HepG2 (cell line): ENCODE measurements around the gene RAB40C. TPM values are rescaled to one million over a fixed set of nuclear protein-coding genes. Genes with fewer than 3 reads are reported as not detected.
A peak's percentile ranks its signal among the peaks of the same experiment; 100 is the strongest.

Source experiments
- AKAP8 ChIP-seq: sonication (generic); formaldehyde crosslinking; IDR thresholded peaks from 2 replicates; pipeline ENCODE4 v1.5.1; 2020; ENCODE audit warnings: mild to moderate bottlenecking, missing genetic modification reagents
- ATF6 ChIP-seq: sonication (generic); formaldehyde crosslinking; conservative IDR thresholded peaks from 2 replicates; pipeline ENCODE4 v1.4.0; 2020; ENCODE audit warnings: missing genetic modification reagents
- E2F1 ChIP-seq: sonication (generic); formaldehyde crosslinking; IDR thresholded peaks from 2 replicates; pipeline ENCODE4 v1.5.0; 2020; ENCODE audit warnings: missing genetic modification reagents
- GABPA ChIP-seq, 2 experiments: IDR thresholded peaks; 2 replicates each; pipeline ENCODE4 v1.6.1; 2011 to 2016; ENCODE audit warnings: low read depth in 2 of 2, low read length in 1 of 2, missing biosample characterization in 1 of 2, missing genetic modification characterization in 1 of 2
- GTF2F1 ChIP-seq: fragments of 150-350 bp; IDR thresholded peaks from 2 replicates; pipeline ENCODE4 v1.6.1; 2014; ENCODE audit warnings: low read length
- MYNN ChIP-seq: sonication (generic); formaldehyde crosslinking; IDR thresholded peaks from 2 replicates; pipeline ENCODE4 v1.4.0; 2020; ENCODE audit warnings: mild to moderate bottlenecking, low read depth, missing genetic modification reagents
- PRMT3 ChIP-seq: sonication (generic); formaldehyde crosslinking; IDR thresholded peaks from 2 replicates; pipeline ENCODE4 v1.8.1; 2022; ENCODE audit warnings: low read depth, mild to moderate bottlenecking, moderate library complexity, missing genetic modification reagents, borderline replicate concordance
- SOX13 ChIP-seq, 3 experiments: fragments of 450-650 bp in 1 of 3; sonication (generic) in 1 of 3; formaldehyde crosslinking in 1 of 3; IDR thresholded peaks in 2 of 3; conservative IDR thresholded peaks in 1 of 3; 2 replicates each; pipeline versions ENCODE4 v1.5.0 to v1.6.1; 2016 to 2020; ENCODE audit warnings: antibody characterized with exemption in 1 of 3, mild to moderate bottlenecking in 1 of 3, missing compliant biosample characterization in 1 of 3, missing genetic modification reagents in 1 of 3, moderate library complexity in 1 of 3
- STAG1 ChIP-seq: sonication (generic); formaldehyde crosslinking; IDR thresholded peaks from 2 replicates; pipeline ENCODE4 v1.4.0; 2020; ENCODE audit warnings: missing genetic modification reagents
- TFDP1 ChIP-seq: IDR thresholded peaks from 2 replicates; pipeline ENCODE4 v1.6.1; 2016; ENCODE audit warnings: missing compliant biosample characterization, missing genetic modification reagents, borderline replicate concordance
- ZFP1 ChIP-seq: IDR thresholded peaks from 2 replicates; pipeline ENCODE4 v1.6.1; 2016
- ZKSCAN5 ChIP-seq: sonication (generic); formaldehyde crosslinking; IDR thresholded peaks from 2 replicates; pipeline ENCODE4 v1.5.1; 2020; ENCODE audit warnings: mild to moderate bottlenecking, missing genetic modification reagents
- ZNF484 ChIP-seq: sonication (generic); formaldehyde crosslinking; IDR thresholded peaks from 2 replicates; pipeline ENCODE4 v1.5.1; 2020; ENCODE audit warnings: mild to moderate bottlenecking, low read depth, missing genetic modification reagents, borderline replicate concordance
- ZNF775 ChIP-seq: sonication (generic); formaldehyde crosslinking; IDR thresholded peaks from 2 replicates; pipeline ENCODE4 v1.4.0; 2020; ENCODE audit warnings: missing genetic modification reagents, mild to moderate bottlenecking, moderate library complexity, borderline replicate concordance
- polyA plus RNA-seq, 8 experiments: library from polyadenylated mRNA; depleted of rRNA in 3 of 8; stranded (reverse) in 7 of 8; unstranded in 1 of 8; fragments of >200 nt; fragmentation: Illumina TruSeq in 4 of 8; extraction: Trizol in 4 of 8; gene quantifications; 2 replicates each; pipeline versions ENCODE4 v1.2.1 to v1.2.3, GENCODE V29; 2011 to 2016; ENCODE audit warnings: low read depth in 4 of 8, missing spikeins in 1 of 8, mixed read lengths in 1 of 8; ENCODE audit not compliant: insufficient read depth in 1 of 8
- total RNA-seq, 5 experiments: library from RNA; depleted of rRNA; stranded (reverse); fragments of >200 nt; fragmentation: Illumina TruSeq; extraction: Trizol; gene quantifications; 2 replicates each; pipeline ENCODE4 v1.2.3, GENCODE V29; 2016; ENCODE audit warnings: low read depth in 1 of 5
- TF ChIP-seq, protein P1 (sequence below): sonication (generic); formaldehyde crosslinking; IDR thresholded peaks from 2 replicates; pipeline ENCODE4 v1.5.0; 2020; ENCODE audit warnings: mild to moderate bottlenecking, missing genetic modification reagents
- TF ChIP-seq, protein P2 (sequence below): sonication (generic); formaldehyde crosslinking; IDR thresholded peaks from 2 replicates; pipeline ENCODE4 v1.8.1; 2023; ENCODE audit warnings: mild to moderate bottlenecking, missing genetic modification reagents
- TF ChIP-seq, protein P3 (sequence below): sonication (generic); formaldehyde crosslinking; IDR thresholded peaks from 2 replicates; pipeline ENCODE4 v1.9.0; 2021; ENCODE audit warnings: missing genetic modification reagents, borderline replicate concordance

Gene RAB40C
- total and polyA plus RNA-seq, 2 of the 13 experiments (the other 11 are each of a cell fraction or from before 2014, with no cell fraction given): 7.7 to 11.5 TPM

DNA sequence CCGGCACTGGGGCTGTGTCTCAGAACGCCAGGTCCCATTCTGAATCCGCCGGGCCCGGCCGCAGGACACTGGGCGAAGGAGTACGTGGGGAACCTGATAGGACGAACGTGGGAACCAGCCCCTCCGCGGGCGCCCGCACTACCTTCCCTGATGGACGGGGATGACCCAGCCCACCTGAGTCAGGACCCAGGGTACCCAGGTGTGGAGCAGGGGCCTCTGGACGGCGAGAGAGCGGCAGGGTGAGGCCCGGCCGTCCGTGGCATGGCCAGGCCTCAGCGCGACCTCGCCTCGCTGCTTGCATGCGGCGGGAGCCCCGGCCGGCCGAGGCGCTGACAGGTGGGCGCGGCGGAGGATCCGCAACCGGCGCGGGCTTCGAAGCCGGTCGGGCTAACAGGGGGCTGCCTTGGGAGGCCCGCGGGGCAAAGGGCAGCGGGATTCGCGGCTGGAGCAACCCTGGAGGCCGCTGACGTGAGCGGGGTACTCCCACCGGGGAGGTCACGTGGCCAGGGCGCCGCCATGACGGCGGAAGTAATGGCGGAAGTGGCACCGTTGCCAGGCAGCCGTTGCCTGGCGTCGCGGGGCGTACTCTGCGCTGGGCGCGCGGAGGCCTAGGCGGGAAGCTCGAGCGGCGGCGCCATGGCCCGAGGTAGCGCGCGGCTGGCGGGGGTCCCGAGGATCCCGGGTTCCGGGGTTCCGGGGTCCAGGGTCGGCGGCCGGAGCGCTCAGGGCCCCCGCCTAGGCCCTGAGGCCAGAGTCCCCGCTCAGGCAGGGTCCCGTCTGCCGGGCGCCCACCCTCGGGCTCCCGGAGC lies 59.1 kb downstream of the RAB40C start, which contains the start of gene WDR90 (continued):
- TF ChIP-seq E2F1 (CRISPR knock-in tag): peak; percentile 91
- TF ChIP-seq ZFP1: no peak
- no peak; the same call in 1 of the 2 replicates for TF ChIP-seq PRMT3 (CRISPR knock-in tag)
- TF ChIP-seq GABPA (IDR thresholded peaks at IDR 0.05; ENCODE audit: low read depth, low read length): peak; percentile 92
- peak; percentile 90 for TF ChIP-seq GABPA (CRISPR knock-in tag; IDR thresholded peaks at IDR 0.05; ENCODE audit: low read depth)
- TF ChIP-seq MYNN (CRISPR knock-in tag): no peak
- TF ChIP-seq, protein P1, sequence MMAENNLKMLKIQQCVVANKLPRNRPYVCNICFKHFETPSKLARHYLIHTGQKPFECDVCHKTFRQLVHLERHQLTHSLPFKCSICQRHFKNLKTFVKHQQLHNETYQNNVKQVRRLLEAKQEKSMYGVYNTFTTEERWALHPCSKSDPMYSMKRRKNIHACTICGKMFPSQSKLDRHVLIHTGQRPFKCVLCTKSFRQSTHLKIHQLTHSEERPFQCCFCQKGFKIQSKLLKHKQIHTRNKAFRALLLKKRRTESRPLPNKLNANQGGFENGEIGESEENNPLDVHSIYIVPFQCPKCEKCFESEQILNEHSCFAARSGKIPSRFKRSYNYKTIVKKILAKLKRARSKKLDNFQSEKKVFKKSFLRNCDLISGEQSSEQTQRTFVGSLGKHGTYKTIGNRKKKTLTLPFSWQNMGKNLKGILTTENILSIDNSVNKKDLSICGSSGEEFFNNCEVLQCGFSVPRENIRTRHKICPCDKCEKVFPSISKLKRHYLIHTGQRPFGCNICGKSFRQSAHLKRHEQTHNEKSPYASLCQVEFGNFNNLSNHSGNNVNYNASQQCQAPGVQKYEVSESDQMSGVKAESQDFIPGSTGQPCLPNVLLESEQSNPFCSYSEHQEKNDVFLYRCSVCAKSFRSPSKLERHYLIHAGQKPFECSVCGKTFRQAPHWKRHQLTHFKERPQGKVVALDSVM (CRISPR knock-in tag): peak; percentile 93
- no peak; the same call in 1 of the 2 replicates for TF ChIP-seq ZNF775 (CRISPR knock-in tag)
- TF ChIP-seq, protein P2, sequence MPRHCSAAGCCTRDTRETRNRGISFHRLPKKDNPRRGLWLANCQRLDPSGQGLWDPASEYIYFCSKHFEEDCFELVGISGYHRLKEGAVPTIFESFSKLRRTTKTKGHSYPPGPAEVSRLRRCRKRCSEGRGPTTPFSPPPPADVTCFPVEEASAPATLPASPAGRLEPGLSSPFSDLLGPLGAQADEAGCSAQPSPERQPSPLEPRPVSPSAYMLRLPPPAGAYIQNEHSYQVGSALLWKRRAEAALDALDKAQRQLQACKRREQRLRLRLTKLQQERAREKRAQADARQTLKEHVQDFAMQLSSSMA: peak; percentile 79; the same call in 1 of the 2 replicates
- TF ChIP-seq TFDP1 (CRISPR knock-in tag): peak; percentile 93
- TF ChIP-seq AKAP8 (CRISPR knock-in tag): peak; percentile 97
- TF ChIP-seq ATF6 (CRISPR knock-in tag): no peak
- no peak for TF ChIP-seq ZKSCAN5 (CRISPR knock-in tag)
- TF ChIP-seq, protein P3, sequence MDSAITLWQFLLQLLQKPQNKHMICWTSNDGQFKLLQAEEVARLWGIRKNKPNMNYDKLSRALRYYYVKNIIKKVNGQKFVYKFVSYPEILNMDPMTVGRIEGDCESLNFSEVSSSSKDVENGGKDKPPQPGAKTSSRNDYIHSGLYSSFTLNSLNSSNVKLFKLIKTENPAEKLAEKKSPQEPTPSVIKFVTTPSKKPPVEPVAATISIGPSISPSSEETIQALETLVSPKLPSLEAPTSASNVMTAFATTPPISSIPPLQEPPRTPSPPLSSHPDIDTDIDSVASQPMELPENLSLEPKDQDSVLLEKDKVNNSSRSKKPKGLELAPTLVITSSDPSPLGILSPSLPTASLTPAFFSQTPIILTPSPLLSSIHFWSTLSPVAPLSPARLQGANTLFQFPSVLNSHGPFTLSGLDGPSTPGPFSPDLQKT (CRISPR knock-in tag): peak; percentile 64; the same call in 1 of the 2 replicates
- TF ChIP-seq ZNF484: no peak
- TF ChIP-seq SOX13 (IDR thresholded peaks at IDR 0.05): no peak
- peak in 1 of 2 experiments; percentile 46; a peak in 1 of 4 replicates for TF ChIP-seq SOX13 (CRISPR knock-in tag; conservative IDR thresholded peaks at IDR 0.05 in 1 of 2, IDR thresholded peaks at IDR 0.05 in 1 of 2)
- peak; percentile 17; the same call in 1 of the 2 replicates for TF ChIP-seq STAG1 (CRISPR knock-in tag)
- TF ChIP-seq GTF2F1: no peak
